Activated naive CD4-positive, alpha-beta T cell treated with anti-CD3 and anti-CD28 coated beads, Interleukin-2, amount 50 U/mL, for 72 hours (primary cell): Measurements from ENCODE around the gene MT4. TPM values are rescaled to one million over a fixed set of nuclear protein-coding genes. Genes with fewer than 3 reads are reported as not detected.
"Not testable (repeated sequence)": the region's sequence is repeated elsewhere in the genome, so short reads cannot be mapped to it uniquely, and the experiment has no call there.

Experiments
- ATAC-seq, 2 donors: fragments of 150-1000 bp; cut with Tn5 transposase; 2 replicates each; pipeline ENCODE4 v1.10.0; 2021; ENCODE audit warnings: mild to moderate bottlenecking in 2 of 2, moderate library complexity in 2 of 2
- DNase-seq, 2 donors: peaks; one replicate each; pipeline ENCODE4 v3.0.0; 2021 to 2022; ENCODE audit warnings: low spot score in 2 of 2
- H3K27ac Mint-ChIP-seq, 2 donors: one replicate each; pipeline ENCODE4 v1.8.0; 2022; ENCODE audit warnings: mild to moderate bottlenecking in 2 of 2, mixed read lengths in 2 of 2
- H3K36me3 Mint-ChIP-seq, 2 donors: one replicate each; pipeline ENCODE4 v1.8.0; 2022; ENCODE audit warnings: mixed read lengths in 2 of 2
- H3K9me3 Mint-ChIP-seq, 2 donors: one replicate each; pipeline ENCODE4 v1.8.0; 2022; ENCODE audit warnings: mixed read lengths in 2 of 2
- total RNA-seq, 2 donors: library from RNA; stranded (reverse); gene quantifications; one replicate each; pipeline ENCODE4 v1.2.3, GENCODE V29; 2022

The MT4 gene
- total RNA-seq, 2 donors from 2014 or later, result not detected

DNA sequence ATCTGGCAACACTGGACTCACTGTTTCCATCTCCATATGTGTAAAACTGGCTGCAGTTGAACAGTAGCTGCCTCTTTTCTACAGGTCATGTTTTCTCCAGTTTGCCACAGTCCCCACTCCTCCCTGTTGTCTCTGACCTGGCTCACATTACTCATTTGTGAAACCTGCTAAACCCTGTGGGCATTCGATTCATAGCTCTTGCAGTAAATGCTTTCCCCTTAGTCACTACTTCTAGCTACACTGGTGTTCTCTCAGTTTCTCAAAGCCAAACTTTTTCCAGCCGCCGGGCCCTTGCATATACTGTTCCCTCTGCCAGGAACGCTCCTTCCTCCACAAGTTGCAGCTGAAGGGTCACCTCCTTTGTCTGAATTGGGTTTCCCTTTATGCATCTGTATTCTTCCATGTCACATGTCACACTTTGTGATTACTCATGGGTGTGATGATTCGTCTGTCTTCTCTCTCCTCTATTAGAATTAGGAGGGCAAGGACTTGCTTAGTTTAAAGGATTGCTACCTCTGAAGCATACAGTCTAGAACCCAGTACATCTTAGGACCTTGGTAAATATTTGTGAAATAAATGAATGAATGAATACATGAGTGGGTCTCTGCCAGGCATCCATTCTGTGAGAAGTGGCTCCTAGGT, 15.0 kb upstream of the MT4 start:
- Mint-ChIP-seq H3K36me3 (no peaks in the 10 kb centered on the region), H3K27ac (no peak overlapping the region), H3K9me3 (no peaks in the 10 kb centered on the region)
- DNase-seq, result peak in 1 of 2 donors; percentile 5
- ATAC-seq, result peak; percentile 80 to 94

DNA sequence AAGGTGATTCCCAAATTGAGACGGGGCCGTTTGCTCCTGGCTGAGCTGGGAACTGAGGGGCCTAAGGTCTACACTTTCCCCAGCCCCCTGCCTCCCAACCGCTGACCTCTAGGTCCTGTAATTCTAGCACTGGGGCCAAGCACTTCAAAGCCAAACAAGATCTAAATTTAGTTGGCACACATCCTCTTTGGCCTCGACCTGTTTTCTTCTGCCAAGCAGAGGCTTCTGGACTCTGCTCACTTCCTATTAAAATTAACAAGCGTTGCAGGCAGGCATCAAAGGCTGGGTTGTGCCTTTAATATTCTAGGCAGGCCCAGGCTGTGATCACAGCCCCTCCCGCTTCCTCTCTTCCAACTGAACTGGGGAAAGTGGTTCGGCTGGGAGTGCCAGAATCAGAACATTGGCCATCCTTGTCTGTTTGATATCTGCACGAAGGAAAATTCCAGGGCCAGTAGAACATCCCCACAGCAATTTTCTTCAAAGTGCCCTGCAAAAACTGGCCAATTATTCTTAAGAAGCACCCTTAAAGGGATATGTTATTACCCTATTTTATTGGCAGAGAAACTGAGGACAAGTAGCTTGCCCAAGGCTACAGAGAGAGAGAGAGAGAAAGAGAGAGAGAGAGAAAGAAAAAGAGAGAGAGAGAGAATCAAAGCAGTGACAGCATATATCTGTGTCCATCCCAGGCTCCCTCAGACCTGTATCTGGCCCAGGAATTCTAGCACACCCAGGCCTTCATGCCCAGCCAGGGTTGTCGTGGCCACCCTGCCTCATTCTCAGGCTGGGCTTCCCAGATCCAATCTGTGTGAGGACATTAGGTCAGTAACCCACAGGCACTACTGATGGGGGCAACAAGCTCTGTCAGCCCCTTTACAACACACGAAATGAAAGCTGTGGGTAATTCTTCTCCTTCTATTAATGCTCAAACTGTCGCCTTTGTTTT, 12.8 kb upstream of the MT4 start:
- DNase-seq (no peak), ATAC-seq (no peak)
- Mint-ChIP-seq H3K36me3 (no peaks in the 10 kb centered on the region), H3K9me3 (no peaks in the 10 kb centered on the region), H3K27ac (no peak overlapping the region)

DNA sequence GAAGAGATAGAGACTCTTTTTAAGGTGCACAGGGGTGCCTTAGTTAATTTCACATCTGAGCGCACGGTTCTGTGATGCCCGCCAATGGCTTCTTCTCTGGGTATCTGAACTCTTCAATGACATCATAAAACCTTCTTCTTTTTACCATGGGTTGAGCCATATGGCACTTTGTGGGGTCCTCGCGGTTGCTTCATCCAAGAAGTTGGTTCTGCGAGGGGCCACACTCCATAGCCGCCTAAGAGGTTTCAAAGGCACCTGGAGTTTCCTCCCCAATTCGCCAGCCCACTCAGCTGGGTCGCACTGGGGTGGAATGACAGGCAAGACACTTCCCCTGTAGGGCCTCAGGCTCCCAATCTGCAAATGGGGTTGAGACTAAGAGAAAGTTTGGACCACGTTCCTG, 10.4 kb upstream of the MT4 start:
- DNase-seq, result no peak
- Mint-ChIP-seq H3K36me3 (no peaks in the 10 kb centered on the region), H3K9me3 (no peaks in the 10 kb centered on the region), H3K27ac (no peak overlapping the region)
- ATAC-seq, result no peak

DNA sequence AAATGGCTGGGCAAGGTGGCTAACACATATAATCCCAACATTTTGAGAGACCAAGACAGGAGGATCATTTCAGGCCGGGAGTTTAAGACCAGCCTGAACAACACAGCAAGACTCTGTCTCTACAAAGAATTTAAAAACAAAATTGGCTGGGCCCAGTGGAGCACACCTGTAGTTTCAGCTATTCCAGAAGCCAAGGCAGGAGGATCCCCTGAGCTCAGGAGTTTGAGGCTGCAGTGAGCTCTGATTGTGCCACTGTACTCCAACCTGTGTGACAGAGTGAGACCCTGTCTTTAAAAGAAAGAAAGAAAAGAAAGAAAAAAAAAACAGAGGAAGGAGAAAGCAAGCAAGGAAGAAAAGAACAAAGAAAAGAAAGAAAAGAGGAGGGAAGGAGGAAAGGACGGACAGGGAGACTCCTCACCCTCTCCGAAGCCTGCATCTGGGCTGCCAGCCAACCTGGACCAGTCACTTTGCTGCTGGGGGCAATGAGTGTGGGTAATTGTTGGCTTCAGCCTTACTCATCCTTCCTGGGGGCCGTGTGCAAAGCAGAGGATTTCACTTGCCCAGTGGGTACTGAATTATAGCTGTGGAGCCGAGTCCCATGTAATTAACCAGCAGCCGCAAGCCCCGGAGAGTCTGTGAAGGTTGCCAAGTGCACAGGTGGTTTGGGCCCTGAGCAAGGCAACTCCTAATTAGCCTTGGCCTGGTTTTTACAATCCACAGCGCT, 6.7 kb upstream of the MT4 start:
- no peak overlapping the region for H3K27ac Mint-ChIP-seq
- no peaks in the 10 kb centered on the region for H3K9me3 Mint-ChIP-seq
- ATAC-seq (no peak), DNase-seq (no peak)
- no peaks in the 10 kb centered on the region for H3K36me3 Mint-ChIP-seq

DNA sequence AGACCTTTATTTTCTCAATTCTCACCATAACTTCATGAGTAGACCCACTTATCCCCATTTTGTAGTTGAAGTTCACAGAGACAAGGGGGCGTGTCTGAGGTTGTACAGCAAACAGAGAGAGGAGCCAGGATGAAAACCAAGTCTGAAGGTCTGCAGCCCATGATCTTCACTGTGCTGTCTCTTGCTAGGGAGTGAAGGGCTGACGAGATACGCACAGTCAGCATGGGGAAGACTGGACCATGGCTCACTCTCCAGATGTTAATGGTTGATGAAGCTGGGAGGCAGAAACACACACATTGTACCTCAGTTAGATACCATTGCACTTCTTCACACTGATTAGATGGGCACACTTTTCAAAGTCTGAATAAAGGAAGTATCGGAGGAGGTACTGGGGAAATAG, 5.8 kb upstream of the MT4 start:
- Mint-ChIP-seq H3K9me3 (no peaks in the 10 kb centered on the region), H3K36me3 (no peaks in the 10 kb centered on the region), H3K27ac (no peak overlapping the region)
- ATAC-seq (no peak), DNase-seq (no peak)

DNA sequence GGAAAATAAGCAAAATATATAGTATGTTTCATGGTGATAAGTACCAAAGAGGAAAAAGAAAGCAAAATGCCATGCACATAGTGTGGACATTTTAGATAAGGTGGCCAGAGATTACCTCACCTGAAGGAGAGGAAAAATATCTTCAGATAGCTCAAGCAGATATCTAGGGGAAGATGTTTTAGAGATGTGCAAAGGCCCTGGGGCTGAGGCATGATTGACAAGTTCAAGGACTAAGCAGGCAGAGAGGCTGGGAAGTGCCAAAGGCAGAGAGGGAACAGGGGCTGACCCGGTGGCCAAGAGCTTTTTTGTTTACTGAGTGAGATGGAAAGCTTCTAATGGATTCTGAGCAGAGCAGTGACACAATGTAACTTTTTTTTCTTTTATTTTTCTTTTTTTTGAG, 4.4 kb upstream of the MT4 start:
- no peak for DNase-seq
- Mint-ChIP-seq H3K9me3 (no peaks in the 10 kb centered on the region), H3K36me3 (no peaks in the 10 kb centered on the region), H3K27ac (no peak overlapping the region)
- ATAC-seq, result no peak

DNA sequence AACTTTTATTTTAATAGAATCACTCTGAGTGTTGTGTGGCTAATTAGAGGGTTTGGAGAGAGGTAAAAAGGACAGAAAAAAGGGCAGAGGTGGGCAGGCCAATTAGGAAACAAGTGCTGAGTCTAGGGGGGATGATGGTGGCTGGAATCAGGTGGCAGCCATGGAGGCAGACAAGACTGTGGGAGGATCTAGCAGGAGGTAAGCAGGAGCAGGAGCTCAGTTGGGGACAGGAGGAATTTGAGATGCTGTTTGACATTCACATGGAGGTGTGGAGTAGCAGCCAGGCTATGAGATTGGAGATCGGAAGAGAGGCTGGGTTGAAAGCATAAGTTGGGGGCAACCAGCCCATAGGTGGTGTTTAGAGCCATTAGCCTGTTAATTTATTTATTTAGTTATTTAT, 3.7 kb upstream of the MT4 start:
- no peaks in the 10 kb centered on the region for H3K36me3 Mint-ChIP-seq
- no peak for DNase-seq
- no peaks in the 10 kb centered on the region for H3K9me3 Mint-ChIP-seq
- H3K27ac Mint-ChIP-seq, result no peak overlapping the region
- ATAC-seq, result no peak

DNA sequence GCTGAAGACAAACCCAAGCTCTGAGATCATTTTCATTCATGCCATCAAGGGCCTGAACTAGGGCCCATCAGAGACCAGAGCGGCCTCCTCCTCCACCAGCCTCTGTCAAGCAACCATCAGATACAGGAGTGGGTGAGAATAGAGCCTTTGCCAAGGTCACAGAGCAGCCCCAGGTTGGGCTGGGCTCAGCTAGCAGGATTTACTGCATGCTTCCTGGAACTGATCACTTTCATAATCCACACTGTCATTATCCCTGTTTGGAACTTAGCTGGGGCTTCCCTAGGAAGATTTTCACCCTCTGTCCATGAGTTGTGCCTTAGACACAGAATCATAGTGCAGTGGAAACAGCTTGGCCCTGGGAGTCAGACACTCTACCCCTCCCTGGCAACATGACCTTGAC, 5.1 kb downstream of the MT4 start:
- ATAC-seq, result no peak
- Mint-ChIP-seq H3K9me3 (no peaks in the 10 kb centered on the region), H3K27ac (no peak overlapping the region), H3K36me3 (no peaks in the 10 kb centered on the region)
- DNase-seq, result no peak

DNA sequence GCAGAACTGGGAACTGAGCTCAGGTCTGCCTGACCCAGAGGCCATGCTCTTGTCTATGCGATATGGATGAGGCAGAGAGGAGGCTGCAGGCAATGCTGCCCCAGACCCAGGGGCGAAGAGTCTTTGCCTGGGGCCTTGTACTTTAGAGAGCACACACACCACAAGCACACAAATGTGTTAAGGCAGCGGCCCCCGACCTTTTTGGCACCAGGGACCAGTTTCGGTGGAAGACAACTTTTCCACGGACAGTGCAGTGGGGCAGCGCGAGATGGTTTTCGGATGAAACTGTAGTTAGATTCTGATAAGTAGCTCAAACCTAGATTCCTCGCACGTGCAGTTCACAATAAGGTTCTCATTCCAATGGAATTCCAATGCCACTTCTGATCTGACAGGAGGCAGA, 6.7 kb downstream of the MT4 start:
- ATAC-seq, result no peak
- no peak overlapping the region for H3K27ac Mint-ChIP-seq
- no peak for DNase-seq

DNA sequence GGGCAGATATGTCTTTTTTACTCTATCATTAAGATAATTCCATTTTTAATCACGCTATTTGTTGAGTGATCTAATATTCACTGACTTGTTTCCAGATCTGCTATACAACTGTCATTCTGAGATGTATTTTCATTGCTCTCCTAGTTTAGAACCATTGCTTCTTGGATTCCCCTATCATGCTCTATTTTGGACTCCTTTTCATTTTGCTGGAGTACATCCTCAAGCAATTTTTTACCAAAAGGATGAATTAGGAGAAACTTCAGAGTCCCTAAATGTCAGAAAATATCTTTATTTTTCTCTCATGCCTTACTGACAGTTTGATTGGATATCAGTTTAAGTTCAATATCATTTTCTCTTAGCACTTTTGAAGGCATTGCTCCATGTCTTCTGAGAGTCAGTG, 9.8 kb downstream of the MT4 start:
- Mint-ChIP-seq H3K27ac (no peak overlapping the region), H3K36me3 (no peaks in the 10 kb centered on the region), H3K9me3 (no peaks in the 10 kb centered on the region)
- no peak for DNase-seq
- no peak for ATAC-seq

More for the DNA sequence above, 6.7 kb downstream of the MT4 start:
- Mint-ChIP-seq H3K9me3 (no peaks in the 10 kb centered on the region), H3K36me3 (no peaks in the 10 kb centered on the region)

DNA sequence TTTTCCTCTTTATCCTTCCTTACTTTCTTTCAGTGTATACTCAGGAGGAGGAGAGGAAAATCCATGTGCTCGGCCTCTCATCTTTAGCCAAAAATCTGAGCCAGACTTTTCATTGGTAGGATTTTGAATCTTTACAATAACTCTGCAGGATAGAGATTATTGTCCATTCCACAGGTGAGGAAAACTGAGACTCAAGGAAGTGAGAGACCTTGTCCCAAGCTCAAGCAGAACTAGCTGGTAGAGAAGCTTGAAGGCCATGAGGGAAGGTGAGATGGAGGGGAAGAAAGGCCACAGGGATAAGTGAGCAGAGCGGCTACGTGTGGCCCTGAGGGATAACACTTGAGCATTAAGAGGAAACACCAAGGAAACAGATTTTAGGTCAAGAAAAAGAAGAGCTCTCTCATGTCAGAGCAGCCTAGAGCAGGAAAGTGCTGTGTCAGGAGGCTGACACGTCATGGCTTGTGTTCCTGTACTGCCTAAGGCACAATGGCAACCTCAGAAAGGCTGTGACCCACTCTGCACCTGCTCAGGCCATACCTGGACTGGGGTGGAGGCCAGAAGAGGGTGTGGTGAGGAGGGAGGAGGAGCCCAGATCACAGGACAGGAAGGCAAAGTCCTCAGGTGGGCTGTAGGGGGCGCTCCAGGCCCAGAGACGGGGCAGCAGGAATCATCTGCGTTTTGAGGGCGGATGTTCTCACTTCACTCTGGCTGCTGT, 11.9 kb downstream of the MT4 start:
- ATAC-seq (peak; percentile 100), DNase-seq (peak; percentile 87 to 92)
- H3K27ac Mint-ChIP-seq, result peak overlapping the region; percentile 46 to 83
- H3K9me3 Mint-ChIP-seq, result no peaks in the 10 kb centered on the region
- H3K36me3 Mint-ChIP-seq, result no peaks in the 10 kb centered on the region

DNA sequence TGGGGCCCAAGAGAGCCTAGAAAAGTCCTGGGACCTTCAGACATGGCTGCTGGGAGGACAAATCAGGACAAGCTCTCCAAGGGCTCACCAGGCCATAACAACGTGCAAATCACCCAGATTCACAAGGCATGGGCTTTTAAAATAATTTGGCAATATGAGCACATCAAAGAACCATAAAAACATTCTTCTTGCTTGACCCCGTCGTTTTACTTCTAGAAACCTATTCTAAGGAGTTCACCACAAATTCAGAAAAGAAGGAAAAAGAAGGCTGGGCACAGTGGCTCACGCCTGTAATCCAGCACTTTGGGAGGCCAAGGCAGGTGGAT, 12.4 kb downstream of the MT4 start:
- DNase-seq, result no peak
- H3K9me3 Mint-ChIP-seq, result no peaks in the 10 kb centered on the region
- H3K36me3 Mint-ChIP-seq, result no peaks in the 10 kb centered on the region
- ATAC-seq, result no peak
- peak overlapping the region; percentile 46 to 83 for H3K27ac Mint-ChIP-seq

DNA sequence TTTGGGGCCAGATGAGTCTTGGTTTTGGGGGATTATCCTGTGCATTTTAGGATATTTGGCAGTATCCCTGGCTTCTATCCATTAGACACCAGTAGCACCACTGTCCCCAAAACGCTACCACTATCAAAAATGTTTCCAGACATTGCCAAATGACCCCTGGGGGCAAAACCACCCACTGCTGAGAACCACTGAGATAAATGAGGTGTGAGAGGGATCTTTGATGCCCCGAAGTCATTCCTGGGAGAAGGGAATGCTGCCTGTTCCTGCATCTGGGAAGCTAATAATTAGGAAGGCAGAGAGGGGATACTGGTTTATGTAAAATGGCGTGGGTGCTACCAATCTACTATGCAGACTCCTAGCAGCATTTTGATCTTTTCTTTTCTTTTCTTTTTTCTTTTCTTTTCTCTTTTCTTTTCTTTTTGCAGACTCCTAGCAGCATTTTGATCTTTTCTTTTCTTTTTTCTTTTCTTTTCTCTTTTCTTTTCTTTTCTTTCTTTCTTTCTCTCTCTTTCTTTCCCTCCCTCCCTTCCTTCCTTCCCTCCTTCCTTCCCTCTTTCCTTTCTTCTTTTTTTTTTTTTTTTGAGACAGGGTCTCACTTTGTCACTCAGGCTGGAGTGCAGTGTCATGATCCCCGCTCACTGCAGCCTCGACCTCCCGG, 15.6 kb downstream of the MT4 start:
- Mint-ChIP-seq H3K36me3 (no peaks in the 10 kb centered on the region), H3K9me3 (no peaks in the 10 kb centered on the region), H3K27ac (no peak overlapping the region)
- no peak for ATAC-seq
- no peak for DNase-seq

DNA sequence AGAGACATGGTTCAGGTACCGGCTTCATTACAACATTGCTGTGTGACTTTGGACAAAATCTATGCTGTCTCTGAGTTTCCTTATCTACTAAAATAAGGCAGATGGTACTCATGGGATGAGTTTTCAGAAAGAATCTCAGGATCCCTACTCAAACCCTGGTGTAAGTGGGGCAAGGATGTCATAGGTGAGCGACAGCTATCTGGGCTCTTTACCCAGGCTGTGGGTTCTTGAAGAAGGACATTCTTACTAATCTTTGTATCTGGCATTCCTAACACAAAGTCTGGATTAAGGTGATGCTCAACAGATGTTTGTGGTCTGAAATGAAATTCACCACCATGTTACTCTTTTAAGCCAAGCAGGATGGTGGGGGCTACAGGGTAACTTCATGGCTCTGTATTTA, 18.0 kb downstream of the MT4 start:
- ATAC-seq, H3K9me3 Mint-ChIP-seq, H3K27ac Mint-ChIP-seq, DNase-seq, H3K36me3 Mint-ChIP-seq: not testable (repeated sequence)

DNA sequence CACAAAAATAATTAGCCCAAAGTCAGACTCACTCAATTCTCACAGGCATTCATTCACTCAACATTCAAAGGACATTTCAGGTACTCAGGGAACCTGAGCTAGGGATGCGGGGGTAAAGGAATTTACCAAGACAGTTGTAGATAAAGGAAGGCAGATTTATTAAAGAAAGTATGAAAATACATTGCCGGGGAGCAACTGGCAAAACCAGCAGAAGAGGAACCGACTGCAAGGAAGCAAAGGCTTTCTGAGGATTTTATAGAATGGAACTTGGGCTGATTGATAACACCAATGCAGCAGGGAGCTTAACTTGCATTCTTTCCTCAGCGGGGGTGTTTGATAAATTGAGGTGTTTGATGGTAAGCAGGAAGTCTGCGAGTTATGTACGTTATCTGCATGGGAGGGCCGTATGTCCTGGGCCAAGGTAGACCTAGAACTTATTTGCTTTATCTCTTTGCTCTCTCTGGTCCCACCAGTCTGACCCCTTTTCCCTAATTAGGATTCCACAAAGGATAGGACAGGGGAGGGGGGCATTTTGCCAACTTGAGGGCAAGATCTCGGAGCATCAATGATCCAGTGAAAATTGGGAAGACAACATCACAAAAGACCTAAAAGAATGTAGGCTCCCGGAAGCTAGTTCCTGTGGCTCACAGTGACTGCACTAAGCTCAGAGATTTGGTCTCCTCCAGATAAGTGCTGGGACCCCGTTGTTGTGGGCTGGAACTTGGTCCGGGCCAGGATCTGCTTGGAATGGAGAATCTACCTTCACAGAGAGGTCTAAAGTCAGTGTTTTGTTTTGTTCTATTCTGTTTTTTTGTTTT, 18.7 kb downstream of the MT4 start:
- ATAC-seq (no peak), DNase-seq (no peak)
- peaks cover 0 to under 1% of the 10 kb centered on the region in 2 donors for H3K36me3 Mint-ChIP-seq
- no peak overlapping the region for H3K27ac Mint-ChIP-seq
- no peaks in the 10 kb centered on the region for H3K9me3 Mint-ChIP-seq

DNA sequence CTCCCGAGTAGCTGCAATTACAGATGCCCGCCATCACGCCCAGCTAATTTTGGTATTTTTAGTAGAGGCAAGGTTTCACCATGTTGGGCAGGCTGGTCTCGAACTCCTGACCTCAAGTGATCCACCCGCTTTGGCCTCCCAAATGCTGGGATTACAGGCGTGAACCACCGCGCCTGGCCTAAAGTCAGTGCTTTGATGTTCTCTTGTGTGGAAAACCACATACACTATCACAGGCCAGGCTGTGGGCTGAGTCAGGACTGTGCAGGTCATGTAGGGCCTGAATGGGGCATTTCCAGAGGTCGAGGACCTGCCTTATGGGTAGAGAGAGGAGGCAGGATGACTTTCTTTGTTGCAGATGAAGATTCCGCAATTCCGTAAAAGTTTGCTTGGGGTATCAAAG, 19.4 kb downstream of the MT4 start:
- Mint-ChIP-seq H3K36me3 (peaks cover 0 to 5% of the 10 kb centered on the region in 2 donors), H3K27ac (no peak overlapping the region), H3K9me3 (no peaks in the 10 kb centered on the region)
- no peak for ATAC-seq
- DNase-seq, result no peak
